Astrocyte (in vitro differentiated cells and primary cell): ENCODE data around the gene WWTR1. TPM values are rescaled to one million over a fixed set of nuclear protein-coding genes. Genes with fewer than 3 reads are reported as not detected.

Experiments used
- DNase-seq: peaks from one replicate; pipeline ENCODE4 v3.0.0-alpha.2; 2010; ENCODE audit warnings: low read depth
- FAIRE-seq: peaks from 2 replicates; lab custom pipeline; 2011; peaks lifted over from hg19 to GRCh38; lab: Jason Lieb, UNC
- H2AFZ ChIP-seq: 2 replicates; pipeline ENCODE4 v1.6.0; 2012; ENCODE audit warnings: low read depth, low read length, inconsistent platforms
- H3K27ac ChIP-seq: 2 replicates; pipeline ENCODE4 v1.5.1; 2011; ENCODE audit warnings: low read depth, low read length, inconsistent platforms
- H3K27me3 ChIP-seq: 2 replicates; pipeline ENCODE4 v1.6.0; 2011; ENCODE audit warnings: low read length, inconsistent platforms; ENCODE audit not compliant: insufficient read depth
- H3K36me3 ChIP-seq: 2 replicates; pipeline ENCODE4 v1.5.1; 2011; ENCODE audit warnings: low read length, inconsistent platforms; ENCODE audit not compliant: insufficient read depth
- H3K4me1 ChIP-seq: 2 replicates; pipeline ENCODE4 v1.5.1; 2011; ENCODE audit warnings: low read length, inconsistent platforms; ENCODE audit not compliant: insufficient read depth
- H3K4me2 ChIP-seq: 2 replicates; pipeline ENCODE4 v1.6.0; 2012; ENCODE audit warnings: low read length, inconsistent platforms
- H3K4me3 ChIP-seq: 2 replicates; pipeline ENCODE4 v1.5.1; 2011; ENCODE audit warnings: low read depth, mild to moderate bottlenecking, low read length, inconsistent platforms; ENCODE audit not compliant: insufficient read depth
- H3K79me2 ChIP-seq: 2 replicates; pipeline ENCODE4 v1.6.0; 2012; ENCODE audit warnings: mild to moderate bottlenecking, low read length, inconsistent platforms; ENCODE audit not compliant: insufficient read depth
- H3K9ac ChIP-seq: 2 replicates; pipeline ENCODE4 v1.6.0; 2012; ENCODE audit warnings: mild to moderate bottlenecking, low read length, inconsistent platforms
- H3K9me3 ChIP-seq: 2 replicates; pipeline ENCODE4 v1.5.1; 2012; ENCODE audit warnings: low read depth, mild to moderate bottlenecking, low read length, inconsistent platforms; ENCODE audit not compliant: insufficient read depth
- H4K20me1 ChIP-seq: 2 replicates; pipeline ENCODE4 v1.6.0; 2012; ENCODE audit warnings: low read length, inconsistent platforms; ENCODE audit not compliant: insufficient read depth
- H3K27ac Mint-ChIP-seq: one replicate; pipeline ENCODE4 v1.8.0; 2021; ENCODE audit warnings: mild to moderate bottlenecking, mixed read lengths; ENCODE audit not compliant: unreplicated experiment
- H3K27me3 Mint-ChIP-seq: one replicate; pipeline ENCODE4 v1.8.0; 2021; ENCODE audit warnings: low read depth, mixed read lengths; ENCODE audit not compliant: unreplicated experiment
- H3K36me3 Mint-ChIP-seq: one replicate; pipeline ENCODE4 v1.8.0; 2021; ENCODE audit warnings: low read depth, mixed read lengths; ENCODE audit not compliant: unreplicated experiment
- H3K4me1 Mint-ChIP-seq: one replicate; pipeline ENCODE4 v1.8.0; 2021; ENCODE audit warnings: low read depth, mixed read lengths; ENCODE audit not compliant: unreplicated experiment
- H3K4me3 Mint-ChIP-seq: one replicate; pipeline ENCODE4 v1.8.0; 2021; ENCODE audit warnings: mild to moderate bottlenecking, moderate library complexity, mixed read lengths; ENCODE audit not compliant: unreplicated experiment
- H3K9me3 Mint-ChIP-seq: one replicate; pipeline ENCODE4 v1.8.0; 2021; ENCODE audit warnings: mild to moderate bottlenecking, mixed read lengths; ENCODE audit not compliant: unreplicated experiment
- CTCF ChIP-seq: IDR thresholded peaks from 2 replicates; pipeline ENCODE4 v1.5.1; 2011; ENCODE audit warnings: low read depth, mild to moderate bottlenecking, inconsistent platforms, low read length, moderate library complexity; ENCODE audit not compliant: insufficient read depth
- EZH2 ChIP-seq: IDR thresholded peaks from 2 replicates; pipeline ENCODE4 v1.6.1; 2012; ENCODE audit warnings: mild to moderate bottlenecking, low read length, inconsistent platforms; ENCODE audit not compliant: insufficient read depth
- total RNA-seq: library from RNA; stranded (reverse); gene quantifications from 2 replicates; pipeline ENCODE4 v1.2.1, GENCODE V29; 2021

The WWTR1 gene
- total RNA-seq, 1 donor from 2014 or later = 94.3 TPM

- H3K79me2 ChIP-seq = peaks cover 99% of the 10 kb centered on the region
These were observed 65.0 kb downstream of the WWTR1 start for GRCh38 chr3:149592758-149593240.

GRCh38 chr3:149590691-149591441, 67.0 kb downstream of the WWTR1 start:
- Mint-ChIP-seq H3K36me3 (peaks cover 2% of the 10 kb centered on the region), H3K27ac (no peak overlapping the region), H3K4me1 (peaks cover 53% of the 10 kb centered on the region), H3K4me3 (no peak overlapping the region), H3K9me3 (no peaks in the 10 kb centered on the region), H3K27me3 (no peaks in the 10 kb centered on the region)
- H3K27ac ChIP-seq = no peak overlapping the region
- TF ChIP-seq CTCF (no peak), EZH2 (no peak)
- no peak overlapping the region for H3K4me3 ChIP-seq
- H3K9me3 ChIP-seq = no peaks in the 10 kb centered on the region
- no peak overlapping the region for H3K9ac ChIP-seq
- H3K79me2 ChIP-seq = peaks cover 99% of the 10 kb centered on the region
- H4K20me1 ChIP-seq = peaks cover 25% of the 10 kb centered on the region
- DNase-seq (no peak), FAIRE-seq (no peak)
- H3K36me3 ChIP-seq = no peaks in the 10 kb centered on the region
- no peaks in the 10 kb centered on the region for H3K27me3 ChIP-seq
- peaks cover 43% of the 10 kb centered on the region for H3K4me1 ChIP-seq
- H3K4me2 ChIP-seq = no peak overlapping the region
- H2AFZ ChIP-seq = no peak overlapping the region

More at GRCh38 chr3:149592758-149593240, 65.0 kb downstream of the WWTR1 start:
- Mint-ChIP-seq H3K36me3 (no peaks in the 10 kb centered on the region), H3K9me3 (no peaks in the 10 kb centered on the region), H3K4me3 (no peak overlapping the region), H3K4me1 (peaks cover 39% of the 10 kb centered on the region), H3K27ac (no peak overlapping the region), H3K27me3 (no peaks in the 10 kb centered on the region)
- no peak for TF ChIP-seq CTCF
- TF ChIP-seq EZH2 = no peak
- Histone ChIP-seq H4K20me1 (peaks cover 22% of the 10 kb centered on the region), H3K4me2 (peak overlapping the region; percentile 50), H3K4me1 (peaks cover 33% of the 10 kb centered on the region), H3K9me3 (no peaks in the 10 kb centered on the region), H3K27ac (peak overlapping the region; percentile 16), H3K27me3 (no peaks in the 10 kb centered on the region), H2AFZ (no peak overlapping the region), H3K36me3 (no peaks in the 10 kb centered on the region), H3K9ac (no peak overlapping the region), H3K4me3 (no peak overlapping the region)
- DNase-seq = peak; percentile 70
- FAIRE-seq = no peak

GRCh38 chr3:149589332-149589731, 68.5 kb downstream of the WWTR1 start:
- no peak overlapping the region for H3K4me3 Mint-ChIP-seq
- Histone ChIP-seq H3K9ac (peak overlapping the region; percentile 17), H3K79me2 (peaks cover 98% of the 10 kb centered on the region), H3K9me3 (no peaks in the 10 kb centered on the region), H3K4me1 (peaks cover 52% of the 10 kb centered on the region), H4K20me1 (peaks cover 22% of the 10 kb centered on the region), H3K4me2 (peak overlapping the region; percentile 33), H2AFZ (no peak overlapping the region), H3K36me3 (no peaks in the 10 kb centered on the region), H3K4me3 (no peak overlapping the region), H3K27me3 (no peaks in the 10 kb centered on the region), H3K27ac (peak overlapping the region; percentile 42)
- TF ChIP-seq CTCF (no peak), EZH2 (no peak)
- FAIRE-seq (peak; percentile 5), DNase-seq (peak; percentile 84)
- H3K36me3 Mint-ChIP-seq = peaks cover 2% of the 10 kb centered on the region
- H3K27me3 Mint-ChIP-seq = no peaks in the 10 kb centered on the region
- H3K4me1 Mint-ChIP-seq = peaks cover 60% of the 10 kb centered on the region
- H3K27ac Mint-ChIP-seq = no peak overlapping the region
- H3K9me3 Mint-ChIP-seq = no peaks in the 10 kb centered on the region
